ENCODE data around the gene BEND6. TPM values are rescaled to one million over a fixed set of nuclear protein-coding genes. Genes with fewer than 3 reads are reported as not detected.

BEND6 gene
- polyA plus RNA-seq, 3 donors = not detected

GRCh38 chr6:56958481-56958880 is 3.6 kb downstream of the BEND6 start:
- no peak for TF ChIP-seq CTCF (IDR thresholded peaks at IDR 0.05)
- H3K27me3 Mint-ChIP-seq (ENCODE audit: low read depth in 3 of 3) = peaks cover 18 to 24% (median 20%) of the 10 kb centered on the region in 3 donors
- H3K9me3 Mint-ChIP-seq = peaks cover 0 to 6% (median 2%) of the 10 kb centered on the region in 7 donors
- peaks cover 11 to 25% of the 10 kb centered on the region in 2 donors for H3K27me3 ChIP-seq (ENCODE audit: control insufficient read depth in 2 of 2, insufficient read depth in 2 of 2, low read length in 2 of 2)
- peaks cover 17% of the 10 kb centered on the region for H3K4me1 Mint-ChIP-seq
- intact Hi-C loops (cut with micrococcal nuclease) = no loop called here
- no peaks in the 10 kb centered on the region for H4K20me1 ChIP-seq (ENCODE audit: insufficient read depth, low read length)
- no peaks in the 10 kb centered on the region for H3K79me2 ChIP-seq (ENCODE audit: insufficient read depth, low read length)
- no peak overlapping the region for H3K4me3 Mint-ChIP-seq
- no peak overlapping the region for H3K4me2 ChIP-seq (replicated peaks; ENCODE audit: extremely low read depth, low read length, poor library complexity, severe bottlenecking)
- WGBS (ENCODE audit: insufficient coverage) = 96% methylated on average over 3 of the region's 3 CpGs
- no peaks in the 10 kb centered on the region for H3K36me3 ChIP-seq (replicated peaks in 1 of 2; ENCODE audit: control insufficient read depth in 1 of 2, insufficient read depth in 2 of 2, low read length in 2 of 2)
- no peak overlapping the region for H3K9ac ChIP-seq (ENCODE audit: insufficient read depth, low read length, poor library complexity, severe bottlenecking)
- no peak for DNase-seq
- H3K36me3 Mint-ChIP-seq = peaks cover 1 to 3% of the 10 kb centered on the region in 2 donors
- H3K27ac Mint-ChIP-seq = peak overlapping the region in 1 of 7 donors; percentile 20
- H3K9me3 ChIP-seq (replicated peaks in 1 of 2; ENCODE audit: control insufficient read depth in 1 of 2, insufficient read depth in 1 of 2, low read length in 2 of 2) = no peaks in the 10 kb centered on the region
- no peak overlapping the region for H2AFZ ChIP-seq (ENCODE audit: insufficient read depth, low read depth, low read length, poor library complexity, severe bottlenecking)
- no peak overlapping the region for H3K27ac ChIP-seq (ENCODE audit: low read depth in 1 of 2, low read length in 2 of 2)
- H3K4me3 ChIP-seq (replicated peaks in 1 of 3; ENCODE audit: low read depth in 2 of 3, low read length in 3 of 3) = no peak overlapping the region
- H3K4me1 ChIP-seq (ENCODE audit: control insufficient read depth in 1 of 2, insufficient read depth in 2 of 2, low read length in 2 of 2) = peaks cover 18 to 20% of the 10 kb centered on the region in 2 donors

GRCh38 chr6:56959094-56959493 is 4.2 kb downstream of the BEND6 start:
- H3K27ac ChIP-seq (ENCODE audit: low read depth in 1 of 2, low read length in 2 of 2) = no peak overlapping the region
- Mint-ChIP-seq H3K27me3 (ENCODE audit: low read depth in 3 of 3) (peaks cover 12 to 18% (median 14%) of the 10 kb centered on the region in 3 donors), H3K27ac (no peak overlapping the region), H3K9me3 (peaks cover 0 to 3% (median under 1%) of the 10 kb centered on the region in 7 donors), H3K4me3 (no peak overlapping the region), H3K36me3 (peaks cover 0 to 3% of the 10 kb centered on the region in 2 donors), H3K4me1 (peaks cover 11% of the 10 kb centered on the region)
- no peaks in the 10 kb centered on the region for H3K79me2 ChIP-seq (ENCODE audit: insufficient read depth, low read length)
- no peak overlapping the region for H2AFZ ChIP-seq (ENCODE audit: insufficient read depth, low read depth, low read length, poor library complexity, severe bottlenecking)
- H3K27me3 ChIP-seq (ENCODE audit: control insufficient read depth in 2 of 2, insufficient read depth in 2 of 2, low read length in 2 of 2) = peaks cover 5 to 19% of the 10 kb centered on the region in 2 donors
- peaks cover 11 to 13% of the 10 kb centered on the region in 2 donors for H3K4me1 ChIP-seq (ENCODE audit: control insufficient read depth in 1 of 2, insufficient read depth in 2 of 2, low read length in 2 of 2)
- H3K4me2 ChIP-seq (replicated peaks; ENCODE audit: extremely low read depth, low read length, poor library complexity, severe bottlenecking) = no peak overlapping the region
- H4K20me1 ChIP-seq (ENCODE audit: insufficient read depth, low read length) = no peaks in the 10 kb centered on the region
- no peaks in the 10 kb centered on the region for H3K9me3 ChIP-seq (replicated peaks in 1 of 2; ENCODE audit: control insufficient read depth in 1 of 2, insufficient read depth in 1 of 2, low read length in 2 of 2)
- no peak overlapping the region for H3K9ac ChIP-seq (ENCODE audit: insufficient read depth, low read length, poor library complexity, severe bottlenecking)
- no peak overlapping the region for H3K4me3 ChIP-seq (replicated peaks in 1 of 3; ENCODE audit: low read depth in 2 of 3, low read length in 3 of 3)
- no peak for DNase-seq
- intact Hi-C loops (cut with micrococcal nuclease) = no loop called here
- H3K36me3 ChIP-seq (replicated peaks in 1 of 2; ENCODE audit: control insufficient read depth in 1 of 2, insufficient read depth in 2 of 2, low read length in 2 of 2) = no peaks in the 10 kb centered on the region
- no peak for TF ChIP-seq CTCF (IDR thresholded peaks at IDR 0.05)
